ENCODE results near the gene HECTD4.

GRCh38 chr12:112149596-112149995 lies 232.6 kb downstream of the HECTD4 start:
- TF ChIP-seq CTCF (IDR thresholded peaks at IDR 0.05; ENCODE audit: low read depth, low read length, missing input control) (no peak), MAX (IDR thresholded peaks at IDR 0.05) (no peak), GABPA (IDR thresholded peaks at IDR 0.05 in 1 of 2, conservative IDR thresholded peaks at IDR 0.05 in 1 of 2) (no peak), REST (IDR thresholded peaks at IDR 0.05) (no peak), TAF1 (conservative IDR thresholded peaks at IDR 0.05) (no peak), SP1 (IDR thresholded peaks at IDR 0.05) (no peak), RAD21 (IDR thresholded peaks at IDR 0.05) (no peak), ZBTB33 (IDR thresholded peaks at IDR 0.05) (no peak), EGR1 (IDR thresholded peaks at IDR 0.05; ENCODE audit: low read depth in 2 of 2) (no peak), YY1 (IDR thresholded peaks at IDR 0.05) (no peak), FOXA1 (IDR thresholded peaks at IDR 0.05) (no peak), HNF4G (IDR thresholded peaks at IDR 0.05) (no peak)

Data from liver (tissue), 3 donors.